ENCODE results near the gene ADGB.

Gene ADGB

GRCh38 chr6:146753306-146753705, 154.5 kb downstream of the ADGB start:
- TF ChIP-seq, protein P1, sequence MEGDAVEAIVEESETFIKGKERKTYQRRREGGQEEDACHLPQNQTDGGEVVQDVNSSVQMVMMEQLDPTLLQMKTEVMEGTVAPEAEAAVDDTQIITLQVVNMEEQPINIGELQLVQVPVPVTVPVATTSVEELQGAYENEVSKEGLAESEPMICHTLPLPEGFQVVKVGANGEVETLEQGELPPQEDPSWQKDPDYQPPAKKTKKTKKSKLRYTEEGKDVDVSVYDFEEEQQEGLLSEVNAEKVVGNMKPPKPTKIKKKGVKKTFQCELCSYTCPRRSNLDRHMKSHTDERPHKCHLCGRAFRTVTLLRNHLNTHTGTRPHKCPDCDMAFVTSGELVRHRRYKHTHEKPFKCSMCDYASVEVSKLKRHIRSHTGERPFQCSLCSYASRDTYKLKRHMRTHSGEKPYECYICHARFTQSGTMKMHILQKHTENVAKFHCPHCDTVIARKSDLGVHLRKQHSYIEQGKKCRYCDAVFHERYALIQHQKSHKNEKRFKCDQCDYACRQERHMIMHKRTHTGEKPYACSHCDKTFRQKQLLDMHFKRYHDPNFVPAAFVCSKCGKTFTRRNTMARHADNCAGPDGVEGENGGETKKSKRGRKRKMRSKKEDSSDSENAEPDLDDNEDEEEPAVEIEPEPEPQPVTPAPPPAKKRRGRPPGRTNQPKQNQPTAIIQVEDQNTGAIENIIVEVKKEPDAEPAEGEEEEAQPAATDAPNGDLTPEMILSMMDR (conservative IDR thresholded peaks at IDR 0.05) = no peak
- no peak overlapping the region for H3K27ac ChIP-seq

GRCh38 chr6:146767632-146768031, 168.9 kb downstream of the ADGB start:
- H3K27ac ChIP-seq = no peak overlapping the region
- TF ChIP-seq, protein P1 (conservative IDR thresholded peaks at IDR 0.05) = no peak

GRCh38 chr6:146768722-146769121, 169.9 kb downstream of the ADGB start:
- H3K27ac ChIP-seq = no peak overlapping the region
- TF ChIP-seq, protein P1 (conservative IDR thresholded peaks at IDR 0.05) = no peak

DNA sequence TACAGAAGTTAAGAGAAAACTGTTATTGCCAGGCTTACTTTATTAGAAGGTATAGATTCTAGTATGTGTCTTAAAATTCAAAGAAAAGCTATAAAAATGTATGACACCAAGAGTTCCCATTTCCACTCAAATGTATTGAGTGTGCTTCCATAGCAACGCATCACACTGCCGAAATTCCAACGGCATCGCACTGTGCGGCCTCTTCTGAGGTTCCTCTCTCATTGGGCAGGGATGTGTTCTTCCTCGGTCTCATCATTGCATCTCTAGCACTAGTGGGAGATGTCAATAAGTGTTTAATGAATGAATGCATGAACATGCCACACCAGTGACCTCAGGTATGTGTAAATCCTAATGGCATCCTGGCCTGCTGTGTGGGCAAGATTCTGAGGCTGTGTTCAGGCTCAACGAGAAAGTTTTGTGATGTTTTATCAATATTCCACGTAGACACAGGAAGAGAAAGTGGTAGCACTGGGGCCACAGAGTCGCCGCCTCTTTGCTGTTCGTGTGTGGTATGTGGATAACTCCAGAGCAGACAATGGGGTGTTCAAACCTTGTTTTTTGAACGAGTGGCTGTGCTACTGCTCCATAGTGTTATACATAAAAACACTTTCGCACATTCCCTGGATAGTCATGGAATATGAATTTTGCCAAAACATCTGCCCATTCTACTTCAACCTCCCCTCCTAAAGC, 171.6 kb downstream of the ADGB start:
- H3K27ac ChIP-seq = no peak overlapping the region
- TF ChIP-seq, protein P1 (conservative IDR thresholded peaks at IDR 0.05) = no peak

- no peak overlapping the region for H3K27ac ChIP-seq
- TF ChIP-seq, protein P1 (conservative IDR thresholded peaks at IDR 0.05) = no peak
These were observed 172.4 kb downstream of the ADGB start for GRCh38 chr6:146770965-146771735.

- H3K27ac ChIP-seq = no peak overlapping the region
- TF ChIP-seq, protein P1 (conservative IDR thresholded peaks at IDR 0.05) = no peak
These were observed 176.4 kb downstream of the ADGB start for GRCh38 chr6:146775220-146775619.

DNA sequence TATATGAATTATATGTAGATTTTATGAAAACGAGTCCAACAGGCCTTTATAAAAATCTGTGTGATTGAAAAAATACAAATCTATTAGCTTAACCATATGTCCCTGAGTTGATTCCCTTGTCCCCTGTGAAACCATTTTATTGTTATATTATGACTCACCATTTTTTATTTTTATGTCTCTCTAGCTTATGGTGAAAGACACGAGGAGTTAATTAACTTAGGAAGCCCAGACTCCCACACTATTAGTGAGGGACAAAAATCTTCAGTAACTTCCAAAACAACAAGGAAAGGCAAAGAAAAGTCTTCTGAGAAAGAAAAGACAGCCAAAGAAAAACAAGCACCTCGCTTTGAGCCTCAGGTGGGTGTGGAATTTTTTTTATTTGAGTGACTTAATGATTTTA, 183.1 kb downstream of the ADGB start:
- TF ChIP-seq, protein P1 (conservative IDR thresholded peaks at IDR 0.05) = no peak
- no peak overlapping the region for H3K27ac ChIP-seq

All from VCaP (cell line).